PC-3 (cell line): ENCODE results near the gene RAP1GAP. TPM values are rescaled to one million over a fixed set of nuclear protein-coding genes. Genes with fewer than 3 reads are reported as not detected.

Source experiments
- ATAC-seq: fragments of 200-7000 bp; cut with Tn5 transposase; 2 replicates; pipeline ENCODE4 v1.9.1; 2020; ENCODE audit warnings: mild to moderate bottlenecking, moderate library complexity
- BruUV-seq: library from RNA; stranded (reverse); fragments of 400-500 nt; replicated peaks from 2 replicates; lab custom pipeline; 2021; lab: Mats Ljungman, UMichigan
- CTCF ChIA-PET: fragments of 300-600 bp; sonication (Branson Sonifier 250); formaldehyde crosslinking; loops from one replicate; lab custom pipeline; 2022; ENCODE audit warnings: antibody characterized with exemption; lab: Charles Lee
- POLR2A ChIA-PET: fragments of 300-600 bp; sonication (Branson Sonifier 250); formaldehyde crosslinking; loops from one replicate; lab custom pipeline; 2022; ENCODE audit warnings: antibody characterized with exemption; ENCODE audit not compliant: unreplicated experiment; lab: Charles Lee
- DNase-seq: peaks from one replicate; pipeline ENCODE4 v3.0.0-alpha.2; 2015
- H2AFZ ChIP-seq: fragments of 300-600 bp; sonication (generic); 2 replicates; pipeline ENCODE4 v1.6.0; 2016; ENCODE audit warnings: antibody characterized with exemption, low read length
- H3F3A ChIP-seq: fragments of 300-600 bp; sonication (generic); one replicate; pipeline ENCODE4 v1.6.0; 2017; ENCODE audit warnings: antibody characterized with exemption, low read length, control low read depth, mild to moderate bottlenecking; ENCODE audit not compliant: unreplicated experiment
- H3K27ac ChIP-seq: fragments of 300-600 bp; sonication (generic); 2 replicates; pipeline ENCODE4 v1.5.1; 2016; ENCODE audit warnings: mild to moderate bottlenecking, low read length
- H3K27me3 ChIP-seq: fragments of 300-600 bp; sonication (generic); 2 replicates; pipeline ENCODE4 v1.6.1; 2016; ENCODE audit warnings: low read length, mixed read lengths
- H3K36me3 ChIP-seq: fragments of 300-600 bp; sonication (generic); 2 replicates; pipeline ENCODE4 v1.6.1; 2016; ENCODE audit warnings: low read depth, mixed run types, low read length, mixed read lengths
- H3K4me1 ChIP-seq: fragments of 300-600 bp; sonication (generic); 2 replicates; pipeline ENCODE4 v1.5.1; 2016; ENCODE audit warnings: low read length; ENCODE audit not compliant: insufficient read depth
- H3K4me2 ChIP-seq: fragments of 300-600 bp; sonication (generic); 2 replicates; pipeline ENCODE4 v1.6.0; 2016; ENCODE audit warnings: low read length
- H3K4me3 ChIP-seq: fragments of 300-600 bp; sonication (generic); 2 replicates; pipeline ENCODE4 v1.5.1; 2016; ENCODE audit warnings: mild to moderate bottlenecking, low read length, mixed read lengths
- H3K79me2 ChIP-seq: fragments of 300-600 bp; sonication (generic); 2 replicates; pipeline ENCODE4 v1.6.1; 2017; ENCODE audit warnings: low read length, mixed read lengths
- H3K9ac ChIP-seq: fragments of 300-600 bp; sonication (generic); 2 replicates; pipeline ENCODE4 v1.6.0; 2016; ENCODE audit warnings: mild to moderate bottlenecking, low read length
- H3K9me2 ChIP-seq: fragments of 300-600 bp; sonication (generic); replicated peaks from 2 replicates; pipeline ENCODE4 v1.6.1; 2016; ENCODE audit warnings: mixed run types, low read length, mixed read lengths
- H3K9me3 ChIP-seq: fragments of 300-600 bp; sonication (generic); 2 replicates; pipeline ENCODE4 v1.6.1; 2016; ENCODE audit warnings: low read length, mixed read lengths
- H4K20me1 ChIP-seq: fragments of 300-600 bp; sonication (generic); 2 replicates; pipeline ENCODE4 v1.6.1; 2016; ENCODE audit warnings: low read length, mixed read lengths
- EZH2 ChIP-seq: fragments of 300-600 bp; sonication (generic); IDR thresholded peaks from one replicate; pipeline ENCODE4 v1.6.1; 2017; ENCODE audit warnings: antibody characterized with exemption, mild to moderate bottlenecking, low read length; ENCODE audit not compliant: unreplicated experiment
- EZH2phosphoT487 ChIP-seq: fragments of 300-600 bp; sonication (generic); IDR thresholded peaks from 2 replicates; pipeline ENCODE4 v1.6.1; 2018; ENCODE audit warnings: mild to moderate bottlenecking, antibody characterized with exemption, low read length, borderline replicate concordance
- intact Hi-C: fragments of 100-400 bp; cut with micrococcal nuclease; formaldehyde crosslinking; loops from 2 replicates; pipeline ENCODE4 v1.9.0; 2023
- total RNA-seq: library from RNA; depleted of rRNA; stranded (reverse); fragments of >200 nt; gene quantifications from 2 replicates; pipeline ENCODE4 v1.2.3, GENCODE V29; 2014
- TF ChIP-seq, protein P1 (sequence below): fragments of 300-600 bp; sonication (generic); conservative IDR thresholded peaks from 2 replicates; pipeline ENCODE4 v1.5.1; 2017; ENCODE audit warnings: antibody characterized with exemption, low read depth, mild to moderate bottlenecking, low read length

Gene RAP1GAP
- total RNA-seq, 1 experiment from 2014 or later = 12.1 TPM

DNA sequence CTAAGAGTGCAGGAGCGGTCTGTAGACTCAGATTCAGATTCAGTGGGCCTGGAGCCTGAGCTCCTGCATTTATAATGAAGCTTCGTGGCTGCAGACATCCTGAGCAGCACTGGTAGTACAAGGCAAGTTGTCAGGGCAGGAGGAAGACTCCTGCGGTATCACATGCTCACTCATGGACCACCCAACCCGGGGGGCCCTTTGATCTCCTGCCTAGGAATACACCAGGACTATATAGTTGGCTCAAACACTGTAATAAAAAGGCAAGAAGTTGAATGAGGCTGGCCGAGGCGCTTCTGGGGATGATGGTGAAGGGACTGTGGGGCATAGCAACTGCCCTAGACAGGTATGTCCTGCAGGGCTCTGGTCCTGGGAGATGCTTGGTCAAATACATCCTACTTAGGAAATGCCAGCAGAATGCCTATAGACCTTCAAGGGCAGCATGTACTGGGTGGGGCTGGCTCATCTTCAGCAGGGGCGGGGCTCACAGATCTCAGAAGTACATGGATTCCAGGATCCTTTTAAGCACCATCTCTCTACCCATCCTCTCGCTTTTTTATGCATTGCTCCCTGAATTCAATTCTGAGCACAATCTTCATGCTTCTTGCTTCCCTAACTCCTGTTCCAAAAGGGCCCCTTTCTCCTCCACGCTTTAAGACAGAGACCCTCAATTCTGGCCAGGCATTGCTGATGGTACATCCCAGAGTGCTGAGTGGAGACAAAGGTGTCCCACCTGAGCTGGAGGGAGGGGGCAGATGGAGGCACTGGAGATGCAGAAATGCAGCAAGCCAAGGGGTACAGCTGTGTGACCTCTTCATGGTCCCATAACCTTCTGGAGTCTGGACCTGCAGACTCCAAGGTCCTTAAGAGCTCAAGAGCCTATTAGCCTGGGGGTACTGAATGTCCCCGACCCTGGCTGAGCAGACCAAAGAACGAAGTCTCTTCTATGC, 2.1 kb upstream of the RAP1GAP start:
- Histone ChIP-seq H4K20me1 (no peaks in the 10 kb centered on the region), H3K9me3 (no peaks in the 10 kb centered on the region), H3K4me2 (no peak overlapping the region), H3K4me1 (peaks cover 14% of the 10 kb centered on the region), H3K27ac (no peak overlapping the region), H3K9me2 (no peaks in the 10 kb centered on the region), H3F3A (no peaks in the 10 kb centered on the region), H3K4me3 (no peak overlapping the region), H3K27me3 (peaks cover 24% of the 10 kb centered on the region), H3K36me3 (no peaks in the 10 kb centered on the region), H3K79me2 (no peaks in the 10 kb centered on the region), H2AFZ (no peak overlapping the region), H3K9ac (no peak overlapping the region)
- DNase-seq = no peak
- TF ChIP-seq EZH2phosphoT487 = no peak
- TF ChIP-seq, protein P1, sequence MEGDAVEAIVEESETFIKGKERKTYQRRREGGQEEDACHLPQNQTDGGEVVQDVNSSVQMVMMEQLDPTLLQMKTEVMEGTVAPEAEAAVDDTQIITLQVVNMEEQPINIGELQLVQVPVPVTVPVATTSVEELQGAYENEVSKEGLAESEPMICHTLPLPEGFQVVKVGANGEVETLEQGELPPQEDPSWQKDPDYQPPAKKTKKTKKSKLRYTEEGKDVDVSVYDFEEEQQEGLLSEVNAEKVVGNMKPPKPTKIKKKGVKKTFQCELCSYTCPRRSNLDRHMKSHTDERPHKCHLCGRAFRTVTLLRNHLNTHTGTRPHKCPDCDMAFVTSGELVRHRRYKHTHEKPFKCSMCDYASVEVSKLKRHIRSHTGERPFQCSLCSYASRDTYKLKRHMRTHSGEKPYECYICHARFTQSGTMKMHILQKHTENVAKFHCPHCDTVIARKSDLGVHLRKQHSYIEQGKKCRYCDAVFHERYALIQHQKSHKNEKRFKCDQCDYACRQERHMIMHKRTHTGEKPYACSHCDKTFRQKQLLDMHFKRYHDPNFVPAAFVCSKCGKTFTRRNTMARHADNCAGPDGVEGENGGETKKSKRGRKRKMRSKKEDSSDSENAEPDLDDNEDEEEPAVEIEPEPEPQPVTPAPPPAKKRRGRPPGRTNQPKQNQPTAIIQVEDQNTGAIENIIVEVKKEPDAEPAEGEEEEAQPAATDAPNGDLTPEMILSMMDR = no peak
- TF ChIP-seq EZH2 = no peak
- ChIA-PET CTCF (no interaction called here), POLR2A (interaction anchor here (0.5 kb wide), 1 partner anchor 14 kb away, joined by 4 read pairs; no protein-coding TSS in a partner anchor)
- intact Hi-C loops = no loop called here
- no peak for ATAC-seq
- BruUV-seq = no TSS peak

DNA sequence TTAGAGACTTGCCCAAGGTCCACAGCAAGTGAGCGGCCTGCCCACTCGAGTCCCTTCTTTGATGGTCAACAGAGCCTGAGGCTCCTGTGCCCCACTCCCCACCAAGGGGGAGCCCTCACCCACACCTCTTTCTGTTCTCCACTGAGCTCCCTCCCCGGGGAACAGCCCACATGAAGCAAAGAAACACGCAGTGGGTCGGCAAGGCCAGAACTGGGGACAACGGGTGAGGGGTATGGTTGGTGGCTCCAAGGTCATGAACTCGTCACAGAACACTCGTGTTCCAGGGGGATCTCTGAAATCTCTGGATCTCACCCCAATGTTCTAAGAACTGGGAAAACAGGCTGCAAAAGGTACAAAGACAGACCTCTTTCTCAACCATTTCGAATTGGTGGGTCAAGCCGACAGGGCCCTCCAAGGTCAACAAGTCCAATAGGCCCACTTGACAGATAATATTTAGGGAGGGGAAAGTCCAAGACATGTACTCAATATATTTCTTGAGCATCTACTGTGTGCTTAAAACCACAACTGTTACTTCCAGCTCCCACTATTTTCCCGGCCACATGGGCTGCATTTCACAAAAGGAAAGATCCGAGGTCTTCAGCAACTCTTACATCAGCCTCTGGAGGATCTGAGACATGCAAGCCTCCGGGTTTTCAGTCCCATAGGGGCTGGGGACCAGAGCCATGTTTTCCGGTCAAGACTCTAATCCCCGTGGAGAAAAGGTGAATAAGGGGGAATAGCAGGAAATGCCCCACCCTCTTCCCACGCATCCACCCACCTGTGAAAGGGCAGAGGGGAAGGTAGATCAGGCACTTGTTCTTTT, 1.1 kb upstream of the RAP1GAP start:
- CTCF ChIA-PET = no interaction called here
- no peak overlapping the region for H3K27ac ChIP-seq
- POLR2A ChIA-PET = no interaction called here
- no peak overlapping the region for H2AFZ ChIP-seq
- intact Hi-C loops = no loop called here
- H3F3A ChIP-seq = no peaks in the 10 kb centered on the region
- H3K4me2 ChIP-seq = no peak overlapping the region
- ATAC-seq (no peak), DNase-seq (no peak)
- peaks cover 24% of the 10 kb centered on the region for H3K27me3 ChIP-seq
- no peaks in the 10 kb centered on the region for H3K9me2 ChIP-seq
- H3K9ac ChIP-seq = no peak overlapping the region
- no peaks in the 10 kb centered on the region for H3K36me3 ChIP-seq
- no peaks in the 10 kb centered on the region for H4K20me1 ChIP-seq
- no peak overlapping the region for H3K4me3 ChIP-seq
- peaks cover 14% of the 10 kb centered on the region; the same call in 1 of the 2 replicates for H3K4me1 ChIP-seq
- no TSS peak for BruUV-seq
- H3K79me2 ChIP-seq = no peaks in the 10 kb centered on the region
- H3K9me3 ChIP-seq = no peaks in the 10 kb centered on the region
- TF ChIP-seq EZH2phosphoT487 = no peak
- no peak for TF ChIP-seq EZH2
- TF ChIP-seq, protein P1 = no peak
